HG03342 (cell line): ENCODE data around the gene COL23A1.

Source experiments
- ATAC-seq: cut with Tn5 transposase; IDR thresholded peaks from one replicate; pipeline ENCODE4 v1.9.1; 2021; ENCODE audit warnings: mild to moderate bottlenecking, moderate library complexity; ENCODE audit not compliant: unreplicated experiment

The COL23A1 gene

DNA sequence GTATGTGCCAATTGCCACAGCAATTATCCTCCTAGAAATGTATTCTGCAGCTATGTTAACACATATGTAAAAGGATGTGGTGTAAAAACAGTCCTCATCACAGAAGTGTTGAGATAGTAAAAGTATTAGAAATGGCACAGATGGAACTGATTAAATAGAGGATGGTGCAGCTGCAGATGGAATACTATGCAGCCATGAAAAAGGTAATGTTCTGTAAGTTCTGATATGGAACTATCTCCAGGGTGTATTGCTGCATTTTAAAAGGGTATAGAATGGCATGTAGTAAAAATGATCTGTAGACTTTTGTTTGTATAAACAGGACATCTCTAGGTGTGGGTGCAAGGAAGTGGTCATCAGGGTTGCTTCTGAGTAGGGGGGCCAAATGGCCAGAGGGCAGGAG lies 294.6 kb downstream of the COL23A1 start:
- no peak for ATAC-seq

DNA sequence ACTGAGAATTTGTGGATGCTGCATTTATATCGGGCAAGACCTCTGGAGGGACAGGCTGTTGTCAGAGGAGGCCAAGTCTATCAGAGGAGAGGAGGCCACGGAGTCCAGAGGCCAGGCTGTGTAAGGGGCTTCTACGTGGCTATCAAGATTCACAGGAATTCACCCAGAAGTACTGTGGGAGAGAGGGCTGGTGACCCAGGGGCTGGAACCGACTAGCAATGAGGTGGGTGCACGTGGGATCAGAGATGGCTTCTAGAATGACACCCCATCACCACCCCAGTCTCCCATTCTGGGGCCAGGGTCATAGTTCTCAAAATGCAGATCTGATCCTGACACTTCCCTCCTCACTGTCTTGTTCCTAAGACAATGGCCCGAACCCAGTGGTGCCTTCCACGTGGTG lies 296.4 kb downstream of the COL23A1 start:
- no peak for ATAC-seq

DNA sequence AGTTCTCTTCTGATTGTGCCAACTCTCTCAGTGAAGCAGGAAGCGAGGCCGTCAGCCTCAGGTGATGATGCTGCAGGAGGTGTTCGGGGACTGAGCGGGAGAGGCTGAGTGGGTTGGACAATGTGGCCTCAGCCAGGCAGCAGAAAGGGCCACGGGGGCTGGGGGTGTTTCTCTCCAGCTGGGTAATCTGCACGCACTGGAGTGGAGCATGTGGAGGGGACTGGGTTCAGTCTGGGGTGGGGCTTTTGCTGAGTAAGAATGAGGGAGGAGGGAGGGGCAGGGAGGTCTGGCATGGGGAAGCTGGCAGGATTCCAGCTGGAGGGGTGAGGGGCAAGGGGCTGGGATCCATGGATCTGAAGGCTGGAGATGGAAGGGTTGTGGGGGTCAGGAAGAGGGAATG lies 296.8 kb downstream of the COL23A1 start:
- ATAC-seq = no peak

DNA sequence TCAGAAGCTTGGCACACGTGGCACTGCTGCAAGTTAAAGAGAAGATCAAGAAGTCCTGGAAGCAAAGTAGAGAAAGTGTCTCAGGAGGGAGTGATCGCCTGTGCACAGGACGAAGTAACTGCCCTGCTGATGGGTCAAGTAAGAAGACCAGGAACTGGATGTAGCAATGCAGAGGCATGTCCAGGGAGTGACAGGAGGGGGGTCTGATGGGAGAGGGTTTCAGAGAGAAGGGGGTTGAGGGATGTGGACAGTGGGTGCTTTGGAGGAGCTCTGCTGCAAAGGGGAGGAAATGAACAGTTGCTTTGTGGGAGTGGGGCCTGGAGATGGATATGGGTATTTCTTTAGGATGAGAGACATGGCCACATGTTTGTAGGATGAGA lies 297.4 kb downstream of the COL23A1 start:
- ATAC-seq = no peak

DNA sequence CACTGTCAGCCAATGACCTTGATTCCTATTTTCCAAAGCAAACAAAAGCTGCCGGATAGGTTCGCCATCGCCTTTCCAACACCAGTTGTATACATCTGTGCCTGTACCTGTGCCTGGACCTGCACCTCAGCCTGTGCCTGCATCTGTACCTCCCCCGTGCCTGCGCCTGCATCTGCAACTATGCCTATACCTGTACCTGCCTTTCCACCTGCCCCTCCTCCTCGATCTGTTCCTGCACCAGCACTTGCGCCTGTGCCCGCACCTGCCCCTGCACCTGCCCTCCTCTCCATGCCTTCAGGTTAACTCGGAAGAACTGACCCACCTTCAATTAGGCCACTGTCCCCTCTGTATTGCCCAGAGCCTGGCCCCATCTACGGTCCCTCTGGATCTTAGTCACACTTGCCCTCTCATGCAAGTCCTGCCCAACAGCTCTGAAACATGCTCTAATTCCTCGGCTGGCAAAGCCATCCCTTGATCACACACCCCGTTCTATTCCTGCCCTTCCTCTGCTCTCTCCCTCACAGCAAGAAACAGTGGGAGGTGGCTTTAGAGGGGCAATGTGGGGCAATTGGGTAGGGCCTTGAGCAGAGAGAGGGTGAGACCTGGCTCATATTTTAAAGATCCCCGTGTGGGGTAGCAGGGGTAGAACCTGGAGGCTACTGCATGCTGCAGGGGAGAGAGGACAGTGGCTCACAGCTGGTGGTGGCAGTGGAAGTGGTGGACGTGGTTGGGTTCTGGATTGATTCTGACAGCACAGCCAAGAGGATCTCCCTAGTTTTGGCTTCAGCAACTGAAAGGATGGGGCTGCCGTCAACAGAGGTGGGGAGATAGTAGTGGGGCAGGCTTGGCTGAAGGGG lies 298.0 kb downstream of the COL23A1 start:
- no peak for ATAC-seq

DNA sequence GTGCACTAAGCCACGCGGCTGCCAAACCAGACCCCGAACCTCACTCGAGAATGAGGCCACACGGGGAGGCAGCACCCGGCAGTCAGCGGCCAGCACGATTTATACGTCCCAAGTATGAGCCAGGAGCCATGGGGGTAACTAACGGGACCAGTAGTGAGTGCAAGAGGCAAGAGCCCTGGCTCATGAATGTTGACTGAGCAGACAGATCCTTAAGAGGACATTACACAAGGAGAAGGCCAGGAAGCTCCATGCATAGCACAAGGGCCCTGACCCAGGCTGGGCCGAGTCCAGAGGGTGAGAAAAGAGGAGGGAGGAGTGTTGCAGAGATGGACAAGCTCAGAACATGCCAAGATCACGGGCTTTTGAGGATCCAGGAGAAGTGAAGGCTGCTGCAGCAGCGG lies 299.0 kb downstream of the COL23A1 start:
- no peak for ATAC-seq

DNA sequence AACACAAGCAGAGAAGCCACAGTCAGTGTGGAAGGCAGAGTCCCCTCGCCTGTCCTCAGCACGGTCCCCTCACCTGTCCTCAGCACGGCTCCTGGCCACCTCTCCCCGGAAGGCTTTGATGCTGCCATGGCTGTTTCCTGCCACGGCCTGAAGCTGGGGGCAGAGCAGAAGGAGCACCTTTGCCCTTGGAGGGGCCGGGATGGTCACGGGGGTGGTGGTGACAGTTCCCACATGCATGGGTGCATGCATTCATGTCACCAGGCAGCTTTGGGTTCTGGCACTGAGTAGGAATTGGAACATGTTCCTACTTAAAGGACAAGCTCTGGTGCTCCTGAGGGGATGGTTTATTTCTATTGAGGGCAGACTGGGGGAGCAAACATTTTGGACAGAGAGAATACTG lies 299.8 kb downstream of the COL23A1 start:
- ATAC-seq = no peak

DNA sequence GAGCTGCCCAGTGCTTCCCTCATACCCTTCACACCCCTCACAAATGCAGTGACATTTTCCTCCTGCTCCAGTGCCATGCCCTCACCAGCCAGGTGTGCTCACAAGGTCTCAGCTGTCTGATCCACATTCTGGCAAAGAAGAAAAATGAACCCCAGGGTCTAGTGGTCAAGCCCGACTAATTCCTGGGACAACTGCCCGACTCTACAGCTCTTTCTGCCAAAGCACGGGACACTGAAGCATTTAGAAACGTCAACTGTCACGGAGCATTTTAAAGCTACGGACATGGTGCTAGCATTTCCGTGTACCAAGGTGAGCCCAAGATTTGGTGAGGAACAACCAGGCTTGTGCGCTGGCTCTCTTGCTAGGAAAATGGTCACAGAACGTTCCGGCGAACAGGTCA lies 300.8 kb downstream of the COL23A1 start:
- ATAC-seq = no peak

DNA sequence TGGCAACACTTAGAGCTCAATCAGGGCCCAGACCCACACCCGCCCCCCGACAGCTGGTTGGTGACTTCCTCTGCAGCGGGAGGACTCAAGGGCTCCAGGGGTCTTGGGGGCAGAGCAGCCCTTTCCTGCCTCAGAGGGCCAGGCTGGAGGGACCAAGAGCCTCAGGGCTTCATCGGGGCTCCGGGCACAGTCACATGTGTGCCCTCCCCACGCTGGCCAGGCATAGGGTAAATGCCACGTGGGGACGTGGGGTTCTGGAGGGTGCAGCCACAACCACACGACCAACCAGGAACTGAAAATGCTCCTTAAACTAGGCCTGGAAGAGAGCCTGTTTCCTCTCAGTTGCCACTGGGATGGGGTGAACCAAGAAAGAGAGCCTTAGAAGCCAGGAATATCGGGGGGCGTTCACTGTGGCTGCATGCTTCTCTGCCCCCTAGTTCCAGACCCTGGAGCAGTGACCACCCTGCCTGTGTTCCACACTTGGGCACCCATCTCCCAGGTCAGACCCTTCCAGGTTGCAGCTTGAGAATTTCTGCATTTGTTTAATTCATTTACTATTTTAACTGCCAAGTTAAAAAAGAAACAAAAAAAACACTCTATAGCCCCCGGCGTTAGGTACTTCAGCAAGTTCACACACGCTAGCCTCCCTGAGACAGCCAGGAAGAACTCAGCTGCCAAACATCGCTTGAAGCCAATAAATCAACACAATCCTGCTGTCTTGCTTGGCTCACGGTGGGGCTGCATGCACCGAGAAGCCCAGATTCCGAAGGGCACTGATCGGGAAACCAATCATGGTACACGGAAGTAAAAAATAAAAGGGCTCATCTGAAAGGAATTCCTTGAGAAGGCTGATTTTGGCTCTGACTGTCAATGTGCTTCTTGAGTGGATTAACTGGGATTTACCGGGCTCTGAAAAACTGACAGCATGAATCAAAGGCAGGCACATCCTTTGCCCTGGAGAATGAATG lies 301.5 kb downstream of the COL23A1 start:
- ATAC-seq = no peak

DNA sequence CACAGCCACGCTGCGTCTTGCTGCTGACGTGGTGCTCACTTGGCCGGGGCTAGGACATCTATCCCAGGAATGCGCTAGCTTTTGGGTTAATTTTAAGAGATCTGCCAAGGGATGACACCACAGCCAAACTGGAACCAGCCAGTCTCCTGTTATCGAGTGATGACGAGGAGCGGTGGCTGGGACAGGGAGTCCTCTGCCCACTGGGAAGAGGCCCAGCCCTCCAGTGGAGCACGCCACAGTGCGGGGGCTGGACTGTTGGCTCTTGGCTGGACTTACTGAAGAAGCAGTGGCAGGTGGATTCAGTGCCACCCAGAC lies 302.4 kb downstream of the COL23A1 start:
- ATAC-seq = no peak

DNA sequence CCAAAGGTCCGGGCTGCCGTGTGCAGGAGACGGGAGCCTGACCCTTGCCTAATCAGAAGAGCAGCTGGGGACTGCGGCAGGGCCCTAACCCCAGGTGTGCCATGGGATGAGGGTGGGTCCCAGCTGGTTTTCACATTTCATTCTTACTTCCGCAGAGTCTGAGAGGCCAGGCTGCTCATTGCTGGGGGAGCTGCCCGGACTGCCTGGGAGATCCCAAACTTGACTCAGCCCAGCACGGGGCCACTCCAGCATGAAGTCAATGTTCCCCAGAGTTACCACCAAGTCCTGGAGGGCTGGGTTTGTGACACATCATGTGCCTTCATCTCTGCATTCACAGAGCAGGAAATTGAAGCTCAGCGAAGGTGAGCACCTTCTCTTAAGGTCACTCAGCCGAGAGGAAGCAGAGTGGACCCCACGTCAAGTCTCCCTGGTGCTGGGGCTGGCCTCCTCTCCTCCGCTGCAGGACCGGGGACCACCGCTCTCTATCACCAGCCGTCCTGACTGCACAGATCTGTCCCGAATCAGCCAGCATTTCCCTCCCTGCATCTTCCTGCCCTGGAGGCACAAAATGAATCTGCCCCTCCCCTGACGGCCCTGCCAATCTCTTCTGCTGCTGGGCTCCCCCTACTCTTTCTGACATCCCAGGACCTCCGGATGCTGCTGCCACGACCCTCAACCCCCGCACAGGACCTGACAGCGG lies 303.0 kb downstream of the COL23A1 start:
- no peak for ATAC-seq

DNA sequence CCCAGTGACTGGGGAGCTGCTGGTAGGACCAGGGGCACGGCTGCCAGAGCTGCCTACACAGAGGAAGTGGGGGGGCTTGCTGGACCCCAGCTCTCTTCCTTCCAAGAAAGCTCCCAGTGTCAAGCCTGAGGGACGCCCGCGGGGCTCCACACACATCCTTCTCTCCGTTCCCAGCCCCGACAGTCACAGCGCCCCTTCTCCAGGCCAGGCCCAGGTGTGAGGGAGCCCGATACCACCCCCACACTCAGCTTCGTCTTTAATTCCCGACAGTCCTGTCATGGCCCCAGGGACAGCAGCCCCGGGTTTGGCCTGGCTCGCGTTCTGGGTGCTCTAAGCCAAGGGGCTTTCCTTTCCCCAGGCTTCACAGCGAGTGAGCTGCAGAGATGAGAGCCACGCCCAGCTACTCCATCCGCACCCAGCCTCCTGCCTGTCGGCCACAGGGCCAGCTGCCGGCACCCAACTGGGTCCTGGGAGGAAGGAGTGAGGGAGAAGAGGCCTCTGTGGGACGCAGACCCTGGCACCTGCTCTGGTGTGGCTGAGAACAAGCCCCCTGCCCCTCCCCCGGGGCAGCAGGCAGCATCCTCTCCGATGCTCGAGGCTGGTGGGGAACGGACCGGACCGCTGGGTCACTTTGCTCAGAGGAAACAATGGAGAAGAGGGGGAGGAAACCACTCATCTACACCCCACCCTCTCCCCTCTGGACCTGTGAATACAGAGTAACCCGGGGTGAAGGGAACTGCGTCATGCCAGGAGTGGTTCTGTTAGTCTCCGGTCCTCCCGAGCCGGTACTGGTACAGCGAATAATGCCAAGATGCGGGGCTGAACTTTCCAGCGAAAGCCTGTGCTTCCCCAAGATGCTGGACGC lies 303.7 kb downstream of the COL23A1 start:
- ATAC-seq = no peak

DNA sequence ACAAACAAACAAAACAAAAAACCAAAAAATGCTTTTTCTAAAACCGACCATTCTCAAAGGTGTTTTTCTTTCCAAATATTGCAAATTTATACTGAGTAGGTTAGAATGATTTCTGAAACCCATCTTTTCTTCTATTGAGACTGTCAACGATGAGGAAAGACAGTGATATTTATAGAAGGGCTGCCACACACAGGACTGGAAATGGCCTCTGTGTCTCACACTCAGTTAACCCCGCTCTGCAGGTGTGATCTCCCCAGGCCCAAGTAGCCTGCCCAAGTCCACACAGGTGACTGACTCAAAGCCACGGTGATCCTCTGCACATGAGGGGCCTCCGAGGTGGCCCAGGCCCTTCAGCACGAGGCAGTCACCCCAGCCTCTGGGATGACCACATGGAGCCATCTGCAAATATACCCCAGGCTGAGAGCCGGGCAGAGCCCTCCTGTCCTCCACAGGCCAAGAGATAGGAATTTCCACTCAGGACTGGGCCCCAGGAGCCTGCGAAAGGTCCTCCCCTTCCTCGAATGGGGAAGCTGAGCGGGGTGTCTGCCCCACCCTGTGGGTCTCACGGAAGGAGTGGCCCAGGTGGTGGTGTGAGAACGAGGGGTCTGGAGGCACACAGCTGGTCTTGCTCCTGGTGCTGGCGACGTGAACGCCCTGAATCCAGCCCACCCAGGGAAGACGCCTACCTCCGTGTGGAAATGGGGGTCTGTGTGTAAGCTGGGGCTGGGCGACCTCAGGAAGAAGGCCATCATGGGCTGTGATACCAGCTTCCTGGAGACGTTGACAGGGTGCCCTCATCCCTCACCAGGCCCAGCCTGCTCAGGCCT lies 304.6 kb downstream of the COL23A1 start:
- ATAC-seq = no peak

DNA sequence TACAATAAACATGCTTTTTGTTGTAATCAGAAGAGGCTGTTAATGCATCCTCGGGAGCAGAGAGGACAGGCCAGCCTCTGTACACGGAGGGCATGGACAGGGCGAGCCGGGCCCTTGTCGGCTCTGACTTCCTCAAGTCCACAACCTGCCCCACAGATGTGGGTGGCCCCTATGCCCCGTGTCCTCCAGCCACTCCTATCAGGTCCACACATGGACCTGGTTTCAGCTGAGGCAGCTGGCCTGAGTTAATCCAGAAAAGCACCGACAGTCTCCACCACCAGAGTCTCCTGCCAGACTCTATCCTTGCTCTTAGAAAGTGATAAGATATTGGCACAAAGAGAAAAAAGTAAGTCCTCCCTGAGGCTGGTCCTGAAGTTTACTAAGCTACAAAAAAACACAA lies 305.2 kb downstream of the COL23A1 start:
- no peak for ATAC-seq

DNA sequence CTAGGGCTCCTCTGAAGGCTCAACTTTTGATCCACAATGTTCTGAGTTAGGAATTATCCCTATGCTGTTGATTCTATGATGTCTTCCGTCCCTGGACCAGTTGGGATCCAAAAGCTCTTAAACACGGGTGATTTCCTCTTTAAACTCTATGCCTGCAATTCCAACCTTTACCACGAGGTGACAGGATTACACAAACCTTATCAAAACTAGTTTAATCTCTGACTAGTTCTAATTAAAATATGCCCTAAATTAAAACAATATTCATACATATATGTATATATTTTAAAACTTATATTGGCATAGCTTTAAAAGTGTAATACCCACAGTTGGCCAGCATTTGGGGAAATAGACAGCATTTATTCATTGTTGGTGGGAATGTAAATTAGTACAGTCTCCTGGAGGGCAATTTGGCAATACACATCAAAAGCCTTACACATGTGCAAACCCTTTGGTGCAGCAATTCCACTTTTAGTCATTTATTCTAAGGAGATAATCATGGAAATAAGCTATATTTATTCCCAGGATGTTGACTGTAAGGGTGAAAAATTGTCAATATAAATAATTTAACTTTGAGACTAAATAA lies 306.0 kb downstream of the COL23A1 start:
- ATAC-seq = no peak

DNA sequence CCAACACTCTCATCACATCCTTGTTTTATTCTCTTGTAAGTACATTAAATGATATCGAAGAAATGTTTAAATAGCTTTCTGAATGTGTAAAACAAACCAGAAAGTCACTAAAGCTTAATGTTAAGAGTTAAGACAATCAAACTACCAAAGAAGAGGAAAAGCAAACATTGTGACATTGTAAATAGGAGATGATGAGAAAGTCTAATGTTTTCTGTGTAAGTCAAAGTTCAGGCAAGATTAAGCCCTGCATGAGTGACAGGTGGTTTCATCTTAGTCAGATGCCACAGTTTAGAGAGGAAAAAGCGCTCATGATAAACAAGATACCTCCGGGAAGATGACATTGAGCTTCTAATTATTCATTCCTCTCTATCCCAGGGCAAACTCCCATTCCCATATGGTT lies 306.7 kb downstream of the COL23A1 start:
- no peak for ATAC-seq

DNA sequence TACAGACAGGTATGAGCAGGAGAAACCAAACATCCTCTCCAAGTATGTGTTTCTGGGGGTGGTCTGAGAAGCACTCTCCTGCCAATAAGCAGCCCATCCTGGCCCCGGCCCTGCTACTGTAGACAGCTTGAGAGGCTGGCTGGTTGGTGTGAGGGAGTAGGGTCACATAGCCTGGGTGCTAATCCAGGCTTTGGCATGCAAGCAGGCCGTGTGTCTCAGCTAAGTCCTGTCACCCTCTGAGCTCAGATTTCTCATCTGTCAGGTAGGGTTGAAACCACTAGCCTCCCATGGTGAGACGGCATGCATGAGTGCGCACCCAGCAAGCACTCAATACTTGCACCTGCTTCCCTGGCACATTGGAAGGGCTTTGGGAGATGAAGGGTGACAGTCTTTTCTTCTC lies 307.8 kb downstream of the COL23A1 start:
- no peak for ATAC-seq

DNA sequence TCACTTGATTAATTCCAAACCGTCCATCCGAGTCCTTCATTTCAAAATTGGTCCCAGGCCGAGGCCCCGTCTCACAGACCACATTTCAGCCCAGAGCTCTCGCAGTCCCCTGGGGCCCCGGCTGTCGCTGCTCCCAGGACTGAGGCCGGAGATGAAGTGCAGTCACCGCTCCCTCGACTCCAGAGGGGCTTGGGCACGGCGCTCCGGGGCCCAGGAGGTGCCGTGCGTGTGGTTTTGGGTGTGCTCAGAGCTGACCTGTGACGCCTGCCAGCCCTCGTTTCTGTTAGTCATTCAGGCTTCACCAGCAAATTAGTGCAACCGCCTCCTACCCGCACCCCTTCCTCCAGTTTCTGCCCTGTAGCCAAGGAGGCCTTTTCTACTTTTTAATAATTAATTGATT lies 308.9 kb downstream of the COL23A1 start:
- no peak for ATAC-seq

DNA sequence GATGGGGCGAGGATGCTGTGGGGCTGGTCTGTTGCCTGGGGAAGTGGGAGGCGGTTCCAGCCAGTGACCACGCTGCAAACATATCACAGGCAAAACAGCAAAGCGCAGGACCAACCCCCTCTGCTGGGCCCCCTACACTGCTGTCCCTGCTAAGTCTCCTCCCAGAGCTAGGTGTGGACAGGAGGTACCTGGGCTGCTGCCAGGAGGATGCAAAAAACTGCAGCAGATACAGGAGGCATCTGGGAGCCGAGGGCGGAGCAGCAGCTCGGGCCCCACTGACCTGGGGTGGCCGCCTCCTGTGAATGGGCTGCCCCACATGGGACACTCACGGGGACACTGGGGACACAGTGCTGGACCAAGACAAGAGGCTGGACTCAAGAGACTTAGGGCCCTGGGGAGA lies 309.6 kb downstream of the COL23A1 start:
- no peak for ATAC-seq
